GM19397 (cell line): Measurements from ENCODE around the gene GP1BA.

Experiments
- ATAC-seq: cut with Tn5 transposase; IDR thresholded peaks from one replicate; pipeline ENCODE4 v1.9.1; 2021; ENCODE audit warnings: mild to moderate bottlenecking, moderate library complexity; ENCODE audit not compliant: unreplicated experiment

GP1BA gene

GRCh38 chr17:4949321-4950074 is 17.4 kb downstream of the GP1BA start:
- ATAC-seq: peak; percentile 31

DNA sequence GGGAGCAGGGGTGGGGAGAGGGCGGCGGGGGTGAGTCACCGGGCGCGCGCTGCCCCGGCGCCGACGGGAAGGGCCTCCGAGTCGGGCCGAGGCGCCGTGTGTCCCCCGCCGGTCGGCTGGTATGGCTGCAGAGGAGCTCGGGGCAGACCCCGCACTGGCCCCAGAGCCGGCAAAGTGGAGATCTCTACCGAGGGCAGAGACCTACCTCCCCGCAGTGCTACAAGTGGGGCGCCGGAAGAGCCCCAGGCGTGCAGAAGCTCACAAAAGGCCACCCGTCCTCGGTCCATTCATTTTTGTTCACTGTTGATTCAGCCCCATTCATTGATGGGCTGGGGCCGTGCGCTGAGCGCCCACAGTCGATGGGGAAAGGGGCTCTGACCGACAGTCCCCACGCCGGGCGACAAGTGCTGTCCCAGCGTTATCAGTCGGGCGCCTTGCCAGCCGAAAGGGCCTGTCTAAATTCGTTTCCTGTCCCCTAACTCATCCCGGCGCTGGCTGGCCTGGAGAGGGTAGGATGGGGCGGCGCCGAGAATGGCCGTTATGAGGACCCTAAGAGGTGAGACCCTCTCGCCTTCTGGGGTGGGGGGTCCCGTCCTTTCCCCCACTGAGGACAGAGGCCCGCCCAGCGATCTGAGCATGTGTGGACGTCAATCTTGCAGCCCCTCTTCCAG is 18.1 kb downstream of the GP1BA start:
- ATAC-seq: no peak

- no peak for ATAC-seq
These were observed 18.7 kb downstream of the GP1BA start, which contains the start of gene ENO3 for GRCh38 chr17:4950746-4951204. ENO3 (plus strand) TSS chr17:4951119; CDS start chr17:4951830, 711 bp downstream.

DNA sequence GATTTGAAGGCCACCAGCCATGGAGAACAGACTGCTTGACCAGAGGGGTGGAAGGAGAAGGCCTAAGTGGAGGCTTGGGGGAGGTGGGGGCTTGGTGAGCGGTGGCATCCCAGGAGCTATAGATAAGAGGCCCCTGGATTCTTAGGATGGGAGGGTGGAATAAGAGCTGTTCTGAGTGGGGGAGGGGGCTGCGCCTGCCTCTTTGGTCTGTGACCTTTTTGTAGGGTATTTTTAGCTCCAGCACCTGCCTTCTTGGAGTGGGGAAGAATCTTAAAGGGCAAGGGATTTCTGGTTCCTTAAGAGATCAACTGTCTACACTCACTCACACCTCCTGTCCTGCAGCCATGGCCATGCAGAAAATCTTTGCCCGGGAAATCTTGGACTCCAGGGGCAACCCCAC is 19.4 kb downstream of the GP1BA start:
- ATAC-seq: no peak

DNA sequence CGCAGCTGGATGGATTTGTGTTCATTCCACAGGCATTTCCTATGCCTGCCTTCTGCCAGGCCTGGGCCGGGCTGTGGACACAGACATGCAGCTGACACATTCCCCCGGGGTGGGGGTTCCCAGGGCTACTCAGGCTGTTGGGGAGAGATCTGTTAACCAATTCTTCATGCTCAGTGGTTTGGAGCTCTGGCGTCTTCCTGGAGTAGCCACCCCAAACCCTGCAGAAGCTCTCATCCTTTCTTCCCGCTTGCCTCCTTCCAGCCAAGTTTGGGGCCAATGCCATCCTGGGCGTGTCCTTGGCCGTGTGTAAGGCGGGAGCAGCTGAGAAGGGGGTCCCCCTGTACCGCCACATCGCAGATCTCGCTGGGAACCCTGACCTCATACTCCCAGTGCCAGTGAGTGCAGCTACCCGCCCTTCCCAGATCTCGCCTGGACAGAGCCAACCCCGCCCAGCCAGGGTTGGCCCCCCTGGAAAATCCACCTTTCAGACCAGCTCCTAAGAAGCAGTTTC is 21.4 kb downstream of the GP1BA start:
- no peak for ATAC-seq

GRCh38 chr17:4955091-4955490 is 23.0 kb downstream of the GP1BA start:
- no peak for ATAC-seq

DNA sequence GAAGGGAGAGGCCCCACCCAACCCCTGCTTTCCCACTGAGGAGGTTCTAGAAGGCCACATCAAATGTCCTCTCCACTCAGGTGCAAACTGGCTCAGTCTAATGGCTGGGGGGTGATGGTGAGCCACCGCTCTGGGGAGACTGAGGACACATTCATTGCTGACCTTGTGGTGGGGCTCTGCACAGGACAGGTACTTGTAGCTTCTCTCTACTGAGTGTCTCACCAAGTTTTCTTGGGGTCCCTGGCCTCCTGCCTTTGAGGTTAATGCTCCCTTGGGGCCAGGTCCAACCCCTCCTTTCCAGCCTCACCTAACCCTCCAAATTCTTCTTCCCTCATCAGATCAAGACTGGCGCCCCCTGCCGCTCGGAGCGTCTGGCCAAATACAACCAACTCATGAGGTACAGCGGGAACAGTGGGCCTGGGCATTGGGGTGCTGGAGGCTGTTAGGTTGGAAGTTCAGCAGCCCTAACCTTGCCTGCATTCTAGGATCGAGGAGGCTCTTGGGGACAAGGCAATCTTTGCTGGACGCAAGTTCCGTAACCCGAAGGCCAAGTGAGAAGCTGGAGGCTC is 24.5 kb downstream of the GP1BA start:
- ATAC-seq: no peak

GRCh38 chr17:4958102-4958501 is 26.0 kb downstream of the GP1BA start:
- no peak for ATAC-seq

DNA sequence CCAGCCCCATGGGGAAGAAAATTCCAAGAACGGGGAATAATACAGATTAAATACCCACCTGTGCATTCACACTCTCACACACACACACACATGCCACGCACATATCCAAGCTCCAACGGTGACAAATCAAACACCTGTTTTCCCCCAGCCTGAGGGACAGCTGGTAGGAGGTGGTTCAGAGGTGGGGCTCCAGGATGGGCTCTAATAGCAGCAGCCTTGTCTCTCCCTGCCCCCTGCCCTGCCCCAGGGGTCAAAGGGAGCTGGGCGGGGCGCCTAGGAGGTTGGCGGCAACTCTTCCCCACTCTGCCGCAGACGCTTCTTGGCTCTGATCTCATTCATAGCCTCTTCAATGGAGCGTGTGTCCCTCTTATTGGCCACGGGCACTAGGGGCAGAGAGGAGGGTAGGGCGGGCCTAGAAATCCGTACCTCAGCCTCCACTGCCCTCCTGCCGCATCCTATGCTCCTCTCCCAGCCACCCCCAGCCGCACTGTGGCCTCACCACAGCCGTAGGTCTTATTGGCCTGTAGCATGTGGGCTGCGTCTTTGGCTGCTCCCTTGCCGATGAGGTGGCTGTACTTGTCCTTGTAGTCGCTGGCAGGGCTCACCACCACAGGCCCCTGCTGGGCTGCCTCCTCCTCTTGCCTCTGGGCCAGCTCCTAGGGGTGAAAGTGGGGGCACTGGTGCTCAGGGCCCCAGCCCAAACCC is 27.3 kb downstream of the GP1BA start:
- no peak for ATAC-seq

GRCh38 chr17:4960279-4960922 is 28.3 kb downstream of the GP1BA start:
- ATAC-seq: no peak

DNA sequence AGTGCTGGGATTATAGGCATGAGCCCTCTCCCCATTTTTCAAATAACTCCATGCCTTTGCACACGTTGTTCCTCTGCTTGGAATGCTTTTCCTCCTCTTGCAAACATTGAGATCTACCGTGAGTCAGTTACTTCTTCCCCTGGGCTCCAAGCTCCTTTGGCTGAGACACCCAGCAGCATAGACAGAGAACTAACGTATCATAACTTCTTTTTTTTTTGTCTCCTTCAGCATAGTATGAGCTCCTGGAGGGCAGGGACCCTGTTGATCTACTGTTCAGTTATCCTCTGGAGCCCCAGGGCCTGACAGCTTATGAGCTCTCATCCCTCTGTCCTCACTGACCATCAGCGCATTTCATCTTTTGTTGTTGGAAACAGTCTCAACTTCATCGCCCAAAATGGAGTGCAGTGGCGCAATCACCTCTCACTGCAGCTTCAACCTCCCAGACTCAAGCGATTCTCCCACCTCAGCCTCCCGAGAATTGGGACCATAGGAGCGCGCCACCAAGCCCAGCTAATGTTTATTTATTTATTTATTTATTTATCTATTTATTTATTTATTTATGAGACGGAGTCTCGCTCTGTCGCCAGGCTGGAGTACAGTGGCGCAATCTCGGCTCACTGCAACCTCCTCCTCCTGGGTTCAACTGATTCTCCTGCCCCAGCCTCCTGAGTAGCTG is 33.4 kb downstream of the GP1BA start:
- no peak for ATAC-seq

GRCh38 chr17:4966844-4967538 is 34.9 kb downstream of the GP1BA start:
- peak; percentile 77 for ATAC-seq

DNA sequence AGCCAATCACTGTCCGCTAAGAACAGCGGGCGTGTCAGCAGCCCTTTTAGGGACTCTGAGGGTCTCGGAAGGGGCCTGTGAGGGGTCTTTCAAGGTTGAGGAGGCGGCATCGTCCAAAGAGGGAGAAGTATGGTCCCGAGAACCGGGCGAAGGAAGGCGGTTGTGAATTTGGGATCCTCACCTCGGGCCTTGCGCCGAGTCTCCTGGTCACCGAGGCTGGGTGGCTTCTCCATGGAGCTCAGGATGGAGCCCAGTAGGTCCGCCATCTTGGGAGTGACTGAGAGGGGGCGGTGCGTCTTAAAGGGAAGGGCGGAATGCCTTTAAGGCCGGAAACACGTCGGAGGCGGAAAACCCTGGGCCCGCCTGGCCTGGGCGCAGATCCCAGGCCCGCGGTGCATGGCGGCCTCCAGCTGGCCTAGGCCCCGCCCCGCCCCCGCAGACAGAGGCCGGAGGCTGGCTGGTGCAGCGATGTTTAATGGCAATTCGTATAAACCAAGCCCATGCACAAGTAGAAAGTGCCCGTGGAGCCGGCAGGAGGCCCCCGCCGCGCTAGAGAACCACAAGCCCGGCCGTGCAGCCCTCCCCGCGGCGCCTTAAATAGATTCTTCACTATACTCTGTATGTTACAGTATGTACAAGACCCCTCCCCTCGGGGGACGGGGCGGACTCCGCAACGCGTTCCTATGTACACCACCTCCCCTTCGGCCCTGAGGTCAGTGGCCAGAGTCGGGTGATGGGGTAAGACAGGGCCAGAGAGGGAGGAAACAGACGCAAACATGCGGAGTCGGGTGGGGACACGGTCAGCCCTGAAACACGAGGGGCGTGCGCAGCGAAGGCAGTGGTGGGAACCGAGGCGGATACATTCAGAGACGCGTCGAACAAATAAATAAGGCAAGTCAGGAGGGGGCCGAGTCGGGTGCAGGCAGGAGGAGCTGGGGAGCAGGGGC is 35.7 kb downstream of the GP1BA start, which contains the start of gene SPAG7:
Gene SPAG7, minus strand, starts transcription at position 279 of the 947 bp plus-strand sequence. Its CDS starts 13 bp downstream, at position 266.
- ATAC-seq: peak; percentile 63

DNA sequence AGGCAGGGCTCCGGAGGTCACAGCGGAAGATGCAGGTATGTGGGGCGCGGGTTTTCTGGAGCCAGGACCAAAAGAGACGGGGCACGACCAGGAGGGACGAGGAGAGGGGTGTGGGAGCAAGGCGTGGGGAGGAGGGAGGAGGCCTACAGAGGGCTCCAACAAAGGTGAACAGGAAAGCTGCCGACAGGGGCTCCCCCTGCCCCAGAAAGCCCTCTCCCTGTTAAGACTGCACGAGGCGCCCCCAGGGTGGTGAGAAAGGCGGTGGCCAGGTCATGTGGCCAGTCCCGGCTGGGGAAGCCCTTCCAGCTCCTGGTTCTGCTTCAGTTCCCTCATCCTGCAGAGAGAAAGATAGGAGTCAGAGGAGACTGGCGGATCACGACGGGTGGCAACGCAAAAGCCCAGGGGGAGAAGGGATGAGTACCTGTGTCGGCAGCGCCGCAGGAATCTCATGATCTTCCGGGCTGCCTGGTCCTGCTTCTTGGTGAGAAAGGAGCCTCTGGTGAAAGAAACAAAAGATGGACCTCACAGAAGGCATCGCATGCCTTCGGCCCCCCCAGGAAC is 36.5 kb downstream of the GP1BA start:
- no peak for ATAC-seq

GRCh38 chr17:4969047-4969550 is 37.0 kb downstream of the GP1BA start:
- no peak for ATAC-seq

- ATAC-seq: no peak
These were observed 37.6 kb downstream of the GP1BA start for GRCh38 chr17:4969551-4970173.

DNA sequence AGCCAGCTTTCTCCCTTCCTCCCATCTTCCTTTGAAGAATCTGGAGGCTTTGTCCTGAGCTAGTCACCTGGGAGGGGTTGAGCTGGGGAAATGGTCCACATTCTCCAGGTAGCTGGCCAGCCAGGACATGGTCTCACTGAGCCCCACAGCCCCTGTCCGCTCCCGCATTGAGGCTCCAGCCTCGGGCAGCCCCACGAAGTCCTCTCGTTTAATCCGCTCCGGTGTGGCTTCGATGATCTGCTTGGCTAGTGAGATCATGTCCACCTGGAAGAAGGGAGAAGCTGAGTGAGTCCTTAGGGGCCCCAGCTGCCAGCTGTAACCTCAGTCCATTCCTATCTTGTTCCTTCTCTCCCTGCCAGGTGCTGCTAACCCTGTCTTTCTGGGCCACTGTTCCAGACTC is 38.2 kb downstream of the GP1BA start:
- ATAC-seq: no peak
